Endothelial cell (in vitro differentiated cells): Measurements from ENCODE around the gene CCDC92. TPM values are rescaled to one million over a fixed set of nuclear protein-coding genes. Genes with fewer than 3 reads are reported as not detected.

Source experiments
- DNase-seq: peaks from one replicate; pipeline ENCODE4 v3.0.0; 2021; ENCODE audit warnings: low spot score
- H3K27ac Mint-ChIP-seq: one replicate; pipeline ENCODE4 v1.8.0; 2021; ENCODE audit warnings: mixed read lengths, inconsistent platforms; ENCODE audit not compliant: unreplicated experiment
- H3K27me3 Mint-ChIP-seq: one replicate; pipeline ENCODE4 v1.8.0; 2021; ENCODE audit warnings: mild to moderate bottlenecking, moderate library complexity, mixed read lengths, inconsistent platforms; ENCODE audit not compliant: unreplicated experiment
- H3K36me3 Mint-ChIP-seq: one replicate; pipeline ENCODE4 v1.8.0; 2021; ENCODE audit warnings: mild to moderate bottlenecking, low read depth, mixed read lengths, inconsistent platforms; ENCODE audit not compliant: unreplicated experiment
- H3K4me1 Mint-ChIP-seq: one replicate; pipeline ENCODE4 v1.8.0; 2021; ENCODE audit warnings: mild to moderate bottlenecking, mixed read lengths, inconsistent platforms; ENCODE audit not compliant: unreplicated experiment
- H3K4me3 Mint-ChIP-seq: one replicate; pipeline ENCODE4 v1.8.0; 2021; ENCODE audit warnings: mild to moderate bottlenecking, mixed read lengths, inconsistent platforms; ENCODE audit not compliant: unreplicated experiment
- H3K9me3 Mint-ChIP-seq: one replicate; pipeline ENCODE4 v1.8.0; 2021; ENCODE audit warnings: mixed read lengths, inconsistent platforms; ENCODE audit not compliant: unreplicated experiment
- total RNA-seq: library from RNA; stranded (reverse); fragmentation: NEBNext Ultra II Directional; extraction: Animal tissue kit (Norgen Biotek cat#: 25700); gene quantifications from one replicate; pipeline ENCODE4 v1.2.1, GENCODE V29; 2021; ENCODE audit not compliant: unreplicated experiment
- TF ChIP-seq, protein P1 (sequence below): fragments of 200-600 bp; sonication (generic); IDR thresholded peaks from one replicate; pipeline ENCODE4 v1.5.0; 2021; ENCODE audit warnings: antibody characterized with exemption; ENCODE audit not compliant: unreplicated experiment

CCDC92 gene
- total RNA-seq, 1 donor from 2014 or later, result 25.0 TPM

DNA sequence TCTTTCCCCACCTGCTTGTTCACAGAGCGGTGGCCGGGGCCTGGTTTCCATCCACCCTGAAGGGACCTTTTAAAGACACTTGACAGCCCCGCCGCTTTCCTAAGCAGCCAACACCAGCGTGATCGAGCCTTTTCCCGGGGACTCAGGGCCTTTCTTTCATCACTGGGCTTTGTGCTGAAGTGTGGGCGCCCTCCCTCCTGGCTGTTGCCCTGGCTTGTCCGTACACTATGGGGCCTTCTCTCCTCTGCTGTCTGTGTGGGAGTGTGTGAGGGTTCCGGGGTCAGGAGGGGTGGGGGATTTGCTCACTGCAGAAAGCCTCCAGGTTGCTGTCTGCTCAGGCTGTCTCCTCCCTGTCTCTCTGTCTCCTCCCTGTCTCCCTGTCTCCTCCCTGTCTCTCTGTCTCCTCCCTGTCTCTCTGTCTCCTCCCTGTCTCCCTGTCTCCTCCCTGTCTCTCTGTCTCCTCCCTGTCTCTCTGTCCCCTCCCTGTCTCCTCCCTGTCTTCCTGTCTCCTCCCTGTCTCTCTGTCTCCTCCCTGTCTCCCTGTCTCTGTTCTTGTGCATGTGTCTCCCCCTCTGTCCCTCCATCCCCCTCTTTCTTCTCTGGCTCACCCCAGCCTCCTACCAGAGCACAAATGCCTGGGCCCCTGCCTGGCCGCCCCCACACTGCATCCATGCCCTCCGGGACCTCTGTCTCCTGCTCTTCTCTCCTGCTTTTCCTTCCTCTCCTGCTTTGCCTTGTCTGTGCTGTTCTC is 64.7 kb downstream of the CCDC92 start:
- no peaks in the 10 kb centered on the region for H3K9me3 Mint-ChIP-seq
- no peak overlapping the region for H3K4me3 Mint-ChIP-seq
- H3K27me3 Mint-ChIP-seq, result peaks cover 7% of the 10 kb centered on the region
- H3K27ac Mint-ChIP-seq, result no peak overlapping the region
- no peaks in the 10 kb centered on the region for H3K36me3 Mint-ChIP-seq
- peaks cover 3% of the 10 kb centered on the region for H3K4me1 Mint-ChIP-seq
- TF ChIP-seq, protein P1, sequence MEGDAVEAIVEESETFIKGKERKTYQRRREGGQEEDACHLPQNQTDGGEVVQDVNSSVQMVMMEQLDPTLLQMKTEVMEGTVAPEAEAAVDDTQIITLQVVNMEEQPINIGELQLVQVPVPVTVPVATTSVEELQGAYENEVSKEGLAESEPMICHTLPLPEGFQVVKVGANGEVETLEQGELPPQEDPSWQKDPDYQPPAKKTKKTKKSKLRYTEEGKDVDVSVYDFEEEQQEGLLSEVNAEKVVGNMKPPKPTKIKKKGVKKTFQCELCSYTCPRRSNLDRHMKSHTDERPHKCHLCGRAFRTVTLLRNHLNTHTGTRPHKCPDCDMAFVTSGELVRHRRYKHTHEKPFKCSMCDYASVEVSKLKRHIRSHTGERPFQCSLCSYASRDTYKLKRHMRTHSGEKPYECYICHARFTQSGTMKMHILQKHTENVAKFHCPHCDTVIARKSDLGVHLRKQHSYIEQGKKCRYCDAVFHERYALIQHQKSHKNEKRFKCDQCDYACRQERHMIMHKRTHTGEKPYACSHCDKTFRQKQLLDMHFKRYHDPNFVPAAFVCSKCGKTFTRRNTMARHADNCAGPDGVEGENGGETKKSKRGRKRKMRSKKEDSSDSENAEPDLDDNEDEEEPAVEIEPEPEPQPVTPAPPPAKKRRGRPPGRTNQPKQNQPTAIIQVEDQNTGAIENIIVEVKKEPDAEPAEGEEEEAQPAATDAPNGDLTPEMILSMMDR, result no peak
- no peak for DNase-seq

DNA sequence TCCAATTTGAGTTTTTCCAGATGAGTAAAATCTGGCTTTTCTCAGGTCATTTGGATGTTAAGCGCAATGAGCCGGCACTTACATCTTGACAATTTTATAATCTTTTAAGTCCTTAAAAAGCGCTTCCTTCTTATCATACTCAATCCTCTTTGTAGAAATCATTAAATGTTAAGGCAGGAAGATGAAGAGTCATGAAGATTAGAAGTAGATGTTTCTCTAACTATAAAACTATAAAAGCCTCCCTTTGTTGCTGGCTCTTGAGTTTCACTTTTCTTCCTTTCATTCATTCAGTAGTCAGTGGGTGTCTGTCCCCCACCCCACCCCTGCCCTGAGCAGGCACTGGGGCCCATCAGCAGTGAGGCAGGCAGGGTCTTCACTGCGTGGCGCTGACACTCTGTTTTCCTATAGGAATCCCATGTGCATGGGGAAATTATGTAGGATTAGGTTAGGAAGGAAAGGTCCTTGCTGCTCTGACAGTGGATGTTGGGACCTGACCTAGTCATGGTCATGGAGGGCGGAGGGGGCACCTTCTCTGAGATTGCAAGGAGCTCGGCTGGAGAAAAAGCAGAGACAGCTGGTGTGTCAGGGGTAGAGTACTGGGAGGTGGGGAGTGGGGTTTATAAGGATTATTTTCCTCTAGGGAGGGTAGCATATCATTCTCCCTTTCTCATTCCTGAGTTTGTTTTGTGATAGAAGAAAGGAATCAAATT is 65.8 kb downstream of the CCDC92 start:
- Mint-ChIP-seq H3K4me1 (peaks cover 3% of the 10 kb centered on the region), H3K27ac (no peak overlapping the region), H3K4me3 (no peak overlapping the region), H3K27me3 (peaks cover 5% of the 10 kb centered on the region), H3K9me3 (no peaks in the 10 kb centered on the region), H3K36me3 (no peaks in the 10 kb centered on the region)
- TF ChIP-seq, protein P1, result no peak
- DNase-seq, result no peak

DNA sequence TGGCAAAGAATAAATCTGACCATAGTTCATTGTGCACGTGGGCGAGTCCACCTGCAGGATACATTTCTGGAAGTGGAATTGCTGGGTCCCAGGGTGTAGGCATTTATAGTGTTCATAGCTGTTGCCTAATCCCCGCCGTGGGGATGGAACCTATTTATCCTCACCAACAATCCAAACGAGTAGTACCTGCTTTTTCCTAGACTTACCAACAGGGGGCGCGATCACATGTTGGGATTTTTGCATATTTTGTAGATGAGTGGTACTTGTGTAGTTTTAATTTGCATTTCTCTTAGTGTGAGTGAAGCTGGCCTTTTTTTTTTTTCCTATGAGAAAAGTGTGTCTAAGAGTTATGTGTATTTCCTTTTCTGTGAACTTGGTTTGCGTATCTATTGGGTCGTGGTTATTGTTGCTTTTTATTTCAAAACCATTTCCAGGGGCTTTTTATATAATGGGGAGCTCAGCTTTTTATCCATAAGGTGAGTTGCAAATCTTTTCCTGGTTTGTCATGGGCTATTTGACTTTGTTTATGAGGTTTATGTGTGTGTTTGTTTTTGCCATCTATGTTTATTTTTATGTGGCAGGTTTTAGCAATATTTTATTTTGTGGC is 67.2 kb downstream of the CCDC92 start:
- H3K27ac Mint-ChIP-seq, result no peak overlapping the region

DNA sequence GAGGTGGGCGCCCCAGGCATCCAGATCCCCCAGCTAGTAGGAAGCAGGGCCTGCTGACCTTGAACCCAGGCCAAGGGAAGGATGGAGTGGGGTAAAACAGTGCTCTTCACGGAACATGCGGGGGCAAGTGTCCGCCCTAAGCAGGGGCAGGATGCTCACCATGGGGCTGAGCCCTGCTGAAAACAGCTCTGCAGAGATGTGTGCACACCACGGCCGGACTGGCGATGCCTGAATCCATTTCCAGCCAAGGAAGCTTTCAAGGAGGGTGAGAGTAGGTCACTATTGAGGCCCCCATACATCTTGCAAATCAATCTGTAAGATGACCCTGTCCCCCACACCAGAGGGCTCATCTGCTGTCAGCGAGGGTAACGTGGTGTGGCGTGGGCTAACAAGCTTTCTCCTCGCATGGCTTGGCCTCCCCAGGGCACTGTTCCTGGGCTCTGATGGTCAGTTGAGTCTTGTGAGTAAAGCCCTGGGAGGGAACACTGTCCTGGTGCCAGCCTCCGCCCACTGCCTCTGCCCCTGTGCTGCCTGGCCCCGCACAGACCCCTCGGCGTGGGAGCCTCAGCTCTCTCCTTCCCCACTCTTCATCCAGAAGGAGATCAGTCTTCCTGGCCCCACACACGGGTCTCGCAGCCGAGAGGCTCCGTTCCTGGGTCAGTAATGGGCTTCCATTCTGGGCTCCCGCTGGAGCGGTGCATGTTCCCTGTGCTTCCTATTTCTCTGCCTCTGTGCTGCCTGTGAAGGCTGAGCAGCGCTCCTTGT is 69.1 kb downstream of the CCDC92 start:
- TF ChIP-seq, protein P1, result no peak
- H3K4me1 Mint-ChIP-seq, result peaks cover 9% of the 10 kb centered on the region

More for the DNA sequence above, 67.2 kb downstream of the CCDC92 start:
- Mint-ChIP-seq H3K4me3 (no peak overlapping the region), H3K27me3 (peaks cover 4% of the 10 kb centered on the region), H3K4me1 (peaks cover 9% of the 10 kb centered on the region), H3K36me3 (no peaks in the 10 kb centered on the region), H3K9me3 (no peaks in the 10 kb centered on the region)
- peak; percentile 57 for DNase-seq
- TF ChIP-seq, protein P1, result peak; percentile 93

More for the DNA sequence above, 69.1 kb downstream of the CCDC92 start:
- Mint-ChIP-seq H3K4me3 (no peak overlapping the region), H3K36me3 (no peaks in the 10 kb centered on the region), H3K27me3 (peaks cover 4% of the 10 kb centered on the region), H3K27ac (no peak overlapping the region), H3K9me3 (no peaks in the 10 kb centered on the region)
- DNase-seq, result no peak
